ENCODE results near the gene P4HA3. TPM values are rescaled to one million over a fixed set of nuclear protein-coding genes. Genes with fewer than 3 reads are reported as not detected.

Gene P4HA3
- 36.3 and 52.3 TPM in 2 replicates for total RNA-seq

DNA sequence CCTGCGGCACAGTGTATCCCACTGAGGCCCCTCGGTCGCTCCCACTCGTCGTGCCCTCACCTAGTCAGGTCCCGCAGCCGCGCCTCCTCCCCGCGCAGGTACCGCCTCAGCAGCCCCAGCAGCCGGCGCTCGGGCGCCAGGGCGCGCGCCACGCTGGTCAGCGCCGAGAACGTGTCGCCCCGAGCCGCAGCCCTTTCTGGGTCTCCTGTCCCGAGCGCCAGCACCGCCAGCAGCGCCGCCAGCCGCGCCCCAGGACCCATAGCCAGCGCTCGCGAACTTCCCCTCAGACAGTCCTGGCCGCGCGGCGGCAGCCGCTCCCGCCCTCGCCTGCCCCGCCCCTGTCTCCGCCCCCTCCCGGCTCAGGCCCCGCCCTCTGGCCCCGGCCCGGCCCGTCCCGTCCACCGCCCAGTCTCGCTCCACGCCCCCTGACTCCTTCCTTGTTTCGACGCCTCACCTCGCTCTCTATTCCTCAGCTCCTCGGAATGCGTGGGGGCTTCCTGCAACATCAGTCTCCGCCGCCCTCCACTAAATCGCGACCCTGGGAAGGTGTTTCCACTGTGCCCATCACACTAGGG, at the start of gene P4HA3:
TSS of gene P4HA3 (minus strand) at position 289 of the 575 bp plus-strand sequence. CDS start at position 260, 29 bp downstream.
- peak; percentile 65 to 82 for DNase-seq (ENCODE audit: low read depth in 2 of 2)

DNA sequence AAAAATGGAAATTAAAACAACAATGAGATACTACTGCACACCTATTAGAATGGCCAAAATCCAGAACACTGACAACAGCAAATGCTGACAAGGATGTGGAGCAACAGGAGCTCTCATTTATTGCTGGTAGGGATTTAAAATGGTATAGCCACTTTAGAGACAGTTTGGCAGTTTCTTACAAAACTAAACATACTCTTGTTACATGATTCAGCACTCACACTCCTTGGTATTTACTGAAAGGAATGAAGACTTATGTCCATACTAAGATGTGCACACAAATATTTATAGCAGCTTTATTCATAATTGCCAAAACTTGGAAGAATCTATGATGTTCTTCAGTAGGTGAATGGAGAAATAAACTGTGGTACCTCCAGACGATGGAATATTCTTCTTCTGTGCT, 46.0 kb upstream of the P4HA3 start:
- no peak for DNase-seq (ENCODE audit: low read depth in 2 of 2)

DNA sequence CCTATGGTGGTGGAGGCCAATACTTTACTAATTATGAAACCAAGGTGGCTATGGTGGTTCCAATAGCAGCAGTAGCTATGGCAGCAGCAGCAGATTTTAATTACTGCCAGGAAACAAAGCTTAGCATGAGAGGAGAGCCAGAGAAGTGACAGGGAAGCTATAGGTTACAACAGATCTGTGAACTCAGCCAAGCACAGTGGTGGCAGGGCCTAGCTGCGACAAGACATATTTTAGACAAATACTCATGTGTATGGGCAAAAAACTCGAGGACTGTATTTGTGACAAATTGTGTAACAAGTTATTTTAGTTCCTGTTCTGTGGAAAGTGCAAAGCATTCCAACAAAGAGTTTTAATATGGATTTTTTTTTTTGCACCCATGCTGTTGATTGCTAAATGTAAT, 44.2 kb upstream of the P4HA3 start:
- no peak for DNase-seq (ENCODE audit: low read depth in 2 of 2)

DNA sequence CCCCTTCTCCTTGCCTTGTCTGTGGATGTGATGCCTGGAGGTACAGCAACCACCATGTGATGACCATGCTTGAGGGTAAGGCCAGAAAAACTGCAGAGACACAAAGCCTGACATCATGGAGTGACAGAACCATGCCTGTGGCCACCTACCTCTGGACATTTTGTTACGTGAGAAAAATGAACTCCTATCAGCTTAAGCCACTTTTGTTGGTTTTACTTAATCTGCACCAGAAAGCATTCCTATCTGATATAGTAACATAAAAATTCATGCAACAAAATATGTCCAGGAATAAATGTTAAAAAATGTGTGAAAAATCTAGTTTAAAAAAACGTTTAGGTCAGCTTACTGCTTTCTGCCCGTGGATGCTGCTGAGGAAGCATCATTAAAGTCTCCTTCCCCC, 42.6 kb upstream of the P4HA3 start:
- DNase-seq (ENCODE audit: low read depth in 2 of 2) = no peak

DNA sequence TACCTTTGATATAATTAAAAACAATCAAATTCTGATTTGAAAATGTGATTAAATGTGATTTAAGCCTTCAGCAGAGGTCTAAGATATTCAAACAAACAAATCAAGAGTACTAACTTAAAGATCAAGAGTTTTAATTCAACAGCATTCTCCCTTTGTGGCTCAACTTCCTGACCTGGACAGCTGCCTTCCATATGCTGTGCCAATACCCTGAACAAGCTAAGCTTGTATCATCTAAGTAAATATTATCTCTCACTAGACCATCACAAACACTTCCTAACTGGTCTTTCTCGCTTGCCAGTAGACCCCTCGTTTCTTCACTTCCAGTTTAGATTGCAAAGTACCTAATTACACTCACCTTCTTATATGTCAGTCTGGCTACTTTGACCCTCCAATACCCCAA, 35.9 kb upstream of the P4HA3 start:
- DNase-seq (ENCODE audit: low read depth in 2 of 2) = peak; percentile 70 to 79

DNA sequence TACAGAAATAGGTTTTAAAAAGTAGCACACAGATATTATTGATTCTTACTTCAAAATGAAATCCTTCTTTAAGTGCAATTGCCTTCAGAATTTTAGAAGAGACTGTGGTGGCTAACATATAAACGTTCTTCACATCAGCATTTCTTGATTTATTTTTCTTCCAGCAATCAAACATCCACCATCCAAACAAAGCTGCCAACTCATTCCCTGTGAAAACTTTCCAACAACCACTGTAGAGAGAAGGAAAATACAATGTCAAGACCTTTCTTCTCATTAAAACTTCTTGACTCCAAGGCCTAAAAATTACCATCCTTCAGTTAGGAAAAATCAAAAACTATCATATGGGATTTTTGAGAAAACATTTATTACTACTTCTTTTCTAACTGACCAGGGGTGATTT, 34.0 kb upstream of the P4HA3 start:
- no peak for DNase-seq (ENCODE audit: low read depth in 2 of 2)

DNA sequence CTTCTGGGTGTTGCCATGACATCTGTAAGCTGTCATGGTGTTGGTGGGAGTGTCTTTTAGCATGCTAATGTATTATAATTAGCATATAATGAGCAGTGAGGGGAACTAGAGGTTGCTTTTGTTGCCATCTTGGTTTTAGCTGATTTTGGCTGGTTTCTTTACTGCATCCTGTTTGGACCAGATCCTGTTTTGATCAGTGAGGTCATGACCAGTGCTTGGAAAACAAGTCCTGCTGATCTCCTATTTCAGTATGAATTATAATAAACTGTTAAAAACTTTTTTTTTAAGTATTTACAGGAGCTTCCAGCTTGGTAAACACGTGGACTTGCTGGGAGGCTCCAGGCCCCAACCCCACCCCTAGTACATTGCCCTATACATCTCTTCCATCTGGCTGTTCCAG, 30.5 kb upstream of the P4HA3 start:
- DNase-seq (ENCODE audit: low read depth in 2 of 2) = peak; percentile 70 to 93

DNA sequence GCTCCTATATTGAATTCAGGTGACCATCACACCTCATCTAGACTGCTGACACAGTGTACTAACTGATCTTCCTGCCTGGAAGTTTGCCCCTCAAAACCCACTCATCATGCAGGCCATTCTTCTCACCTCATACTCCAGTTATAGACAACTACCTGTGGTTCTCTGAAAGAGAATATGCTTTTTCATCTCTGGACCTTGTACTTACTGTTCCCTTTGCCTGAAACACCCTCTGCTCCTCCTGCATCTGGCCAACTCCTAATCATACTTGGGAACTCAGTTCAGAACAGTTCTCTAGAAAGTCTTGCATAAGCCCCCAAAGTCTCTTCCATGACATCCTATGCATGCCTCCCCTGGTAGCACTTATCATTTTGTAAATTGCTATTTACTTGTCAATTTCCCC, 28.2 kb upstream of the P4HA3 start:
- no peak for DNase-seq (ENCODE audit: low read depth in 2 of 2)

DNA sequence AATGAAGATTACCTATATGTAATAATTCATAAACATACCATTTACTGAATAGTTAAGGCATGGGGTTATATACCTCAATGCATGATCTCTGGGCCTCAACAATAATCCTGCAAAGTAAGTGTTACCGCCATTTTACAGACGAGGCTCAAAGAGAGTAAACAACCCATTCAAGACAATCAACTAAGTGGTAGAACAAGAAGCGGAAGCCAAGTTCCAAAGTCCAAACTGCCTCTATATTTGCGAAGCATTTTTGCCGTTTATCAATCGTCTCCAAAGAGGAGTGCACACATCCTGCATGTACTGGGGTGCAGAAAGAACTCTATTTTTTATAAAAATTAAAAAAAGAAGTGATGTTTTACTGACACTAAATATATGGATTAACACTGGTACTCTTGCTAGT, 27.5 kb upstream of the P4HA3 start:
- no peak for DNase-seq (ENCODE audit: low read depth in 2 of 2)

DNA sequence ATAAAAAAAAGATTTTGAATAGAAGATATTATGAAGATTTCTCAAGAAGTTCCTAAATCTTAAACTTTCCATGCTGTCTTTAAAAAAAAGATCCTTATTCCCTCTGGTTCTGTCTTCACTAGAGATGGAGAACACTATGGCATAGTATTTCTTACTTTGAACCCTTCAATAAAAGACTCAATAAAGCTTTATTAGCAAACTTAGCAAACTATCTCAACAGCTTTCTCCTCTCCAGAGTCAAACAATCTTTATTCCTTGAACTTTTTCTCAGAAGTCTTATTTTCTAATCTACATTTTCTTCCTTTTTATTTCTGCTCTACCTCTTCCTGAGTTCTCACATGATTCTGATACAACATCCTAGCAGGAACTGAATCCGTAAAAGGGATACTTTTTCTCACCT, 21.8 kb upstream of the P4HA3 start:
- DNase-seq (ENCODE audit: low read depth in 2 of 2) = no peak

DNA sequence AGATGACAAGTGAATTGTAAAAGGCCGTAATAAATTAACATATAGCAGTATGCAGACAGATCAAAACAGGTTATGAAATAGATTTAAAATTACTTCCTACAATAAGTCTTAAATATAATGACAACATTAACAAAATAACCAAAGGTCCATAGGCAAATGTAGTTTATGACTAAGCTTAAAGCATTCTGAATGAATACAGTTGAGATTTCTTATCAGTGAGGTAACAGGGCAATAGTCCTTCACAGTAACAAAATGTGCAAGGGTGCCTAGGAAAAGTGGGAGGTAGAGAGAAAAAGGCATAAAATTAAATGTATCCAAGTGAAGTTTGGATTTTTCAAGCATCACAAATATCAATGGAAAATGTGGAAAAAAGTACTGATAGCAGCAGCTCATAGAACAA, 20.9 kb upstream of the P4HA3 start:
- DNase-seq (ENCODE audit: low read depth in 2 of 2) = no peak

DNA sequence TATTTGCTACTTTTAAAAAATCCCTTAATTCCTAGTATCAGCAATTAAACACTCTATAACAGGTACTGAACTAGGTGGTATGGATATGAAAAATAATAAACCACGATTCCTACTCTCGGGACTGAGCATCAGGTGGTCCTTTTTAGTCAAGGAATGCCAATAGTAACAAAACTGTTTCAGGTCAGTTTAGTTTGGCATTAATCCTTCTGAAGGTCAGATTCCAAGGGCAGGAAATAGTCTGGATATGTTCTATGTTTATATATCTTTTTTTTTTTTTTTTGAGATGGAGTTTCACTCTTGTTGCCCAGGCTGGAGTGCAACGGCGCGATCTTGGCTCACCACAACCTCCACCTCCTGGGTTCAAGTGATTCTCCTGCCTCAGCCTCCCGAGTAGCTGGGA, 19.6 kb upstream of the P4HA3 start:
- peak; percentile 40 to 78 for DNase-seq (ENCODE audit: low read depth in 2 of 2)

DNA sequence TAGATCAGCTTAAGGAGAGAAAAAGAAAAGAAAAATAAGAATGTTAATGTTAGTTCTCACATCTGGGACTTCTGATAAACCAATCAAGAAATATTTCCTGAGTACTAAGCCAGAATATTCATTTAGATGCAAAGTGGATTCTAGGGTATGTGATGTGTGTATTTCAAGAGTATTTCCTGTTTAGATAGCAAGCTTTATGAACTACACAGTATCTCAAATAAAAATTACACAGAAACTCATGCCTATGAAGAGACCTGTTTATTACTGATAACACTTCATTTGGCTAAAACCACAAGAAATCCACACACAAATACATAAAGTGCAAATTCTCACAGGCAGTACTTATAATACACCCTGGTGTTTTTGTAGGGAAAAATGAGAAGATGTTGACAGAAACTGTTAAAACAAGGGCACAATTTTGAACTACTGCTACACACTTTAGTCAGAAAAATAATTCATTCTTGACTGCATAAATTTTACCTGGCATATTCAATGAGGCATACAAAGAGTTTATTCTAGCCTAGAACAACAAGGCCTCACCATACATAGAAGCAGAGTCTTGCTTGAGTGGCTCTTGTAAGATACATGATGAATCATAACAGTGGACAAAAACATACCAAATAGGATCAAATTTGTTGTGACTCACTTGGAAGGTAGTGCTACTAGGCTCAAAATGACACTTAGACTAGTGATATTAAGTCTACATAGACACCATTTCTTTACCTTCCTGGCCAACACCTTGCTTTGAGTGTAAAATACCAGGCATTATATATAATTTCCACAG, 18.8 kb upstream of the P4HA3 start:
- DNase-seq (ENCODE audit: low read depth in 2 of 2) = peak in 1 of 2 donors; percentile 74

DNA sequence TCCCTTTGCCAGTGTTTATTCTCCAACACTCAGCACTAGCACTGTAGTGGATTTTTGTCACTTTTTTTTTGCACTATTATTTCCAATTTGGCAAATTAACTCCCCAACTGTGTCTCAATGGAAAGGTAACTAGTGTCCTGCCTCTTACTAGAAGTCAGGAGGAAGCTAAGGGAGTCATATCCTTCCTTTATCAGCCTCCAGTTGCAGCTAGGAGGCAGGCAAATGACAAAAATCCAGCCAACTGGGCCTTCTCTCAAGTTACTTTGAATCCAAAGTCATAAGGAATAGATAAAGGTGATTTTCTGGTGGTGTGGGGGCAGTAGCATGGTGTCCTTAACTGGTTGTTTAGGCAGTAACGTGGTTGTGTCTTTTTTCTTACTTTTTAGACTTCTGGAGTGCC, 15.6 kb upstream of the P4HA3 start:
- DNase-seq (ENCODE audit: low read depth in 2 of 2) = peak in 1 of 2 donors; percentile 65

DNA sequence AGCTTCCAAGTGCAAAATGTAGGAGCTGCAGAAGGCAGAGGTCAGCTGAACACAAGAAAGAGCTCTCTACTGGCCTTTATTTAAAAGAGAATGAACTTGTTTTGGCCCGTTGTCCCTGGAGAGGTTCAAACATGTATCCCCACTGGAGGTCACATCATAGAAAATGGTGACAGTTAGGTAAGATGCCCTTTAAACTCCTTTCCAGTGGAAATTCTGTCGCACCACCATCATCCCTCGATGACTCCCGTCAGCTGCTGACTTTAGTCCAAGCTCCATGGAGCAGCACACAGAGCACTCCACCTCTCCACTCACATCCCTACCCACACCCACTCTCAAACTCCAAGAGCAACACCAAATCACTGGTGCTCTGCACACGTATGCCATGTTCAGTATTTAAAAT, 15.2 kb upstream of the P4HA3 start:
- DNase-seq (ENCODE audit: low read depth in 2 of 2) = peak in 1 of 2 donors; percentile 95

DNA sequence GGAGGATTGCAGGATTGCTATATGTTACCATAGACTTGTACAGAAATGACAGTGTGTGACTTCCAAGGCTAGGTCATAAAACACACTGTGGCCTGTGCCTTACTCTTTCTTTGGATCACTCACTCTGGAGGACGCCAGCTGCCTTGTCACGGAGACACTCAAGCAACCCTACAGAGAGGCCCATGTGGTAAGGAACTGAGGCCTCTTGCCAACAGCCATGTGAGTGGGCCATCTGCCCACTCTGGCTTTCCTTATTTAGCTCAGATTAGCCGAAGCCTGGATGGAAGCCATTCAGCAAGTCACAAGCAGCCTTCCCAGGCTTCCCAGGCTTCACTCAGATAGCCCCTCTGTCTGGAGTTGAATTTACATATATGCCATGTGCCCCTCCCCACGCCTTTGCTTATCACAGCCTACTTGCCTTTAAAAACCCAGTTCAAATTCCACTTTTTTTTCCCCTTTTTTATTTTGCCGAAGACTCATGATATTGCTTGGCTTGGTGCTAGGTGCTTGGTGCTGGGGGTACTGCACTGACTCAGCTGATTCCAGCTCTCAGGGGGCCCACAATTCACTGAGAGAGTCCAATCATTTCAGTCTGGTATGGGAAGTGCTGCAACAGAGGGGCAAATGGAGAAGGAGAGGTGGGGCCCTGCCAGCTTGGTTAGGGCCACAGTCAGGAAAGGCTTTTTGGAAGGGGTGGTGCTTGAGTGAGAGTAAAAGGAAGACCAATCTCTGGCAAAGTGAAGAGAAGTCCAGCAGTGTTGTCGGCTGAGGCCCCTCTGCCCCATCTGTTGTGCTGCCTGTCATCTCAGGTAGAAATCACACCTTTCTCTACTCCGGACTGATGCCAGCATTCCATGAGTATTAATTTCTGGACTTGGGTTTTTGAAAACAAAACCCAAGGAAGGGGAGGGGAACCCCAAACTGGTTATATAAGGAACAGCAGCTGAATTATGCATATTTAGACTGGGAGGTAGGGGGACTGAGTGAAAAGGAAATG, 14.5 kb upstream of the P4HA3 start:
- DNase-seq (ENCODE audit: low read depth in 2 of 2) = peak; percentile 58 to 78

DNA sequence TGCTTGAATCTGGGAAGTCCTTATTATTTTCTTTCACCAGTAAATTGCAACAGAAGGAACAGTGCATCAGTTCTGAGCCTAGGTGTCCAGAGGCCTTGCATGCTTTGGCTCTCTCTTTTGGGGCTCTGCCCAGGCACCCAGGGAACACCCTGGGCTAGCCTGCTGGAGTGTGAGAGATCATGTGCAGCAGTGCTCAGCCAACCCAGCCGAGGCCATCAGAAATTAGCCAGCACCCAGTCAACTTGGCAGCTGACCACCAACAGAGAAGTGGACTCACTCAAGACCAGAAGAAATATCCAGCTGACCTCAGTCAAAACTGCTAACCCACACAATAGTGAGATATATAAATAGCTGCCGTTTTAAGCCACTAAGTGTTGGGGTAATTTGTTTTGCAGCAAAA, 11.2 kb upstream of the P4HA3 start:
- DNase-seq (ENCODE audit: low read depth in 2 of 2) = peak in 1 of 2 donors; percentile 10

DNA sequence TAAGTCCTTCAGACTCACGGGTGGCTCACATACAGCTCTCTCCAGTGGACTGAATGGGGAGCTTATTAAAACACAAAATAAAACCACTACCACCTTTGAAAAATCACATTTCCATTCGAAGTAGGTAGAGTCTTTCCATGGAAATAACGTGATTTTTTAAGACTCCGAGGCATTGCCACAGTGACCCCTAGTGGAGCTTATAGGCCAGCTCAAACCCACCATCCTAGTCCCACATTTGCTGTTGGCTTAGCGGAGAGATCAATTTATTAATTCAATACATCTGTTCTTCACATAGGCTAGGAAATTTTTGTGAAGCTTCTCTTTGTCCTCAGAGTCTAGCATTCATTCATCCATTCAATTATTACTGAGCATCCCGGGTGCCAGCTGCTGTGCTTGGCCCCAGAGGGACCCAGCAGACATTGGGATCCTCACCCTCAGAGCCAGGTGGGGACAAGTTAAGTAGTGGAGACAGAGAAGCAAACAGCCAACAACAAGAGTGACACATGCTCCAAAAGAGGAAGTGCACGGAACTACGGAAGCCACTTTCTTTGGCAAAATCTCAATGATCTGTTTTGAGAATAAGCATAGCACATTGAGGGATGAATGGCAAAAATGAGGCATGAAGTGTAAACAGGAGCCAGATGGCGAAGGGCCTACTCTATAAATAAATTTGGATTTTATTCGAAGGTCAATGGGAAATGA, 10.2 kb upstream of the P4HA3 start:
- peak; percentile 97 to 99 for DNase-seq (ENCODE audit: low read depth in 2 of 2)

DNA sequence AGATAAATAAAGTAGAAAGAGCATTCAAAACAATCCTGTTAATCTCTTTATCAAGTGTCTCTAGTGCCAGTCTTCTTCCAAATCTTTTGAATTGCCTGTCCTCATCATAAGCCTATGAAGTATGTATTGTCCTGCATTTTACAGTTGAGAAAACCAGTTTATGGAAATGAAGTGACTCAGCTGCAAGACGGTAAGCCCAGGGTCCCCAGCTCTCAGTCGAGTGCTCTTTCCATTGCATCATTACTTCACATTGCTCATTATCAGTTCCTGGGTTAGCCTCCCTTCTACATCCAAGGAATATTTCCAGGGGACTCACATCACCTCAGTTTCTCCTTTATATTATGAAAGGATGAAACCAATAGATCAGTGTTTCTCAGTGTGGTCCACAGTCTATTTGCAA, 9.1 kb upstream of the P4HA3 start:
- DNase-seq (ENCODE audit: low read depth in 2 of 2) = peak in 1 of 2 donors; percentile 21

DNA sequence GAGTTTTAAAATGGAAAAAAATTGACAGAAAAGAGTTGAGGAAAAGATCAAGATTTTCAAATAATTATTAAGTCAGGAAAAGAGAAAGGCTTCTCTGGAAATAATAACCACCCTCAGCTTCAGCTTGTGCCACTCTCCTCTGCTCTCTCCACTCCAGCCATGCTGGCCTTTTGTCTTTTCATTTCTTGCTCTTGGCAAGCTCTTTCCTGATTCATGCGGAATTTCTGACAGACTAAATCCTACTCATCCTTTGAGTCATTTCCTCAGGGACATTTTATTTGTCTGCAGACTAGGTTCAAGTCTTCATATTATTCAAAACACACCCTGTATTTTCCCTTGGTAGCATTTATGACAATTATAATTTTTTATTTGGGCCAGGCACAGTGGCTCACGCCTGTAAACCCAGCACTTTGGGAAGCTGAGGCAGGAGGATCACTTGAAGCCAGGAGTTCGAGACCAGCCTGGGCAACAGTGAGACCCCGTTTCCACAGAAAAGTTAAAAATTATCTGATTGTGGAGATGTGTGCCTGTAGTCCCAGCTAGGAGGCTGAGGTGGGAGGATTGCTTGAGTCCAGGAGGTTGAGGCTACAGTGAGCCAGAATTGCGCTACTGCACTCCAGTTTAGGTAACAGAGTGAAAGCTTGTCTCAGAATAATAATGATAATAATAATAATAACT, 7.8 kb upstream of the P4HA3 start:
- peak; percentile 96 for DNase-seq (ENCODE audit: low read depth in 2 of 2)
